ENCODE results near the gene TOM1L2. TPM values are rescaled to one million over a fixed set of nuclear protein-coding genes. Genes with fewer than 3 reads are reported as not detected.
A peak's percentile ranks its signal among the peaks of the same experiment; 100 is the strongest.

Gene TOM1L2
- total RNA-seq, 1 experiment from 2014 or later = 45.2 TPM

GRCh38 chr17:17963066-17963465, 9.1 kb downstream of the TOM1L2 start:
- no peak for TF ChIP-seq TCF7L2 (IDR thresholded peaks at IDR 0.05; ENCODE audit: low read depth, low read length)
- no peak for TF ChIP-seq SIN3A (IDR thresholded peaks at IDR 0.05; ENCODE audit: borderline replicate concordance, insufficient read depth, low read depth, low read length)
- TF ChIP-seq POLR2AphosphoS5 (IDR thresholded peaks at IDR 0.05; ENCODE audit: low read depth, low read length) = no peak
- TF ChIP-seq, protein P1, sequence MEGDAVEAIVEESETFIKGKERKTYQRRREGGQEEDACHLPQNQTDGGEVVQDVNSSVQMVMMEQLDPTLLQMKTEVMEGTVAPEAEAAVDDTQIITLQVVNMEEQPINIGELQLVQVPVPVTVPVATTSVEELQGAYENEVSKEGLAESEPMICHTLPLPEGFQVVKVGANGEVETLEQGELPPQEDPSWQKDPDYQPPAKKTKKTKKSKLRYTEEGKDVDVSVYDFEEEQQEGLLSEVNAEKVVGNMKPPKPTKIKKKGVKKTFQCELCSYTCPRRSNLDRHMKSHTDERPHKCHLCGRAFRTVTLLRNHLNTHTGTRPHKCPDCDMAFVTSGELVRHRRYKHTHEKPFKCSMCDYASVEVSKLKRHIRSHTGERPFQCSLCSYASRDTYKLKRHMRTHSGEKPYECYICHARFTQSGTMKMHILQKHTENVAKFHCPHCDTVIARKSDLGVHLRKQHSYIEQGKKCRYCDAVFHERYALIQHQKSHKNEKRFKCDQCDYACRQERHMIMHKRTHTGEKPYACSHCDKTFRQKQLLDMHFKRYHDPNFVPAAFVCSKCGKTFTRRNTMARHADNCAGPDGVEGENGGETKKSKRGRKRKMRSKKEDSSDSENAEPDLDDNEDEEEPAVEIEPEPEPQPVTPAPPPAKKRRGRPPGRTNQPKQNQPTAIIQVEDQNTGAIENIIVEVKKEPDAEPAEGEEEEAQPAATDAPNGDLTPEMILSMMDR (IDR thresholded peaks at IDR 0.05) = no peak
- no peak for TF ChIP-seq REST (IDR thresholded peaks at IDR 0.05; ENCODE audit: insufficient read depth in 1 of 2, low read depth in 2 of 2, low read length in 1 of 2)
- Histone ChIP-seq H3K36me3 (ENCODE audit: control insufficient read depth, insufficient read depth, low read length) (no peaks in the 10 kb centered on the region), H3K9me3 (ENCODE audit: control insufficient read depth, insufficient read depth, low read depth, low read length) (no peaks in the 10 kb centered on the region), H3K4me1 (ENCODE audit: control insufficient read depth, insufficient read depth, low read length) (peaks cover 58% of the 10 kb centered on the region), H3K4me3 (ENCODE audit: low read depth in 2 of 2, low read length in 2 of 2) (no peak overlapping the region), H3K27ac (ENCODE audit: low read length) (peak overlapping the region; percentile 63), H3K27me3 (ENCODE audit: control insufficient read depth, insufficient read depth, low read length) (no peaks in the 10 kb centered on the region)
- DNase-seq (ENCODE audit: low read depth, low spot score) (no peak), ATAC-seq (no peak)
- in situ Hi-C loops (cut with HindIII; ENCODE audit: low pct_unique_long_range_greater_than_20kb, low sequenced_read_pairs) = no loop called here
- no TSS peak for BruUV-seq (replicated peaks)
- ChIA-PET POLR2A (no interaction called here), CTCF (no interaction called here)
- intact Hi-C loops (cut with micrococcal nuclease; ENCODE audit: unreplicated experiment) = no loop called here

DNA sequence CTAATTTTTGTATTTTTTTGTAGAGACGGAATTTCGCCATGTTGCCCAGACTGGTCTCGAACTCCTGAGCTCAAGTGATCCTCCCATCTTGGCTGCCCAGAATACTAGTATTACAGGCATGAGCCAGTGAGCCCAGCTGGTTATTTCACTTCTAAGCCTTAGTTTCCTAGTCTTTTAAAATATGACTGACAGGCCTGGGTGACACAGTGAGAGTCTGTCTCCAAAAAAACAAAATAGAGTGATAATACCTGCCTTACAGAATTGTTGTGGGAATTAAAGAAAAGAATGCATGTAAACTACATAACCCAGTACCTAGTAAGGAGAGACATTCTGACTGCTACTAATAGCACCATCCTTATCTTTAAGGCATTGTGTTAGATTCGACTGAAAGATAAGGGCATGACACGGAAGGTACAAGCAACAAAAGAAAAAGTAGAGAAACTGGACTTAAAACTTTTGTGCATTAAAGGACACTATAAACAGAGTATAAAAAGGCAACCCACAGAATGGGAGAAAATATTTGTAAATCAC, 11.6 kb downstream of the TOM1L2 start:
- no peaks in the 10 kb centered on the region for H3K36me3 ChIP-seq (ENCODE audit: control insufficient read depth, insufficient read depth, low read length)
- TF ChIP-seq SIN3A (IDR thresholded peaks at IDR 0.05; ENCODE audit: borderline replicate concordance, insufficient read depth, low read depth, low read length) = no peak
- no peak for TF ChIP-seq REST (IDR thresholded peaks at IDR 0.05; ENCODE audit: insufficient read depth in 1 of 2, low read depth in 2 of 2, low read length in 1 of 2)
- TF ChIP-seq, protein P1 (IDR thresholded peaks at IDR 0.05) = no peak
- no peak for TF ChIP-seq TCF7L2 (IDR thresholded peaks at IDR 0.05; ENCODE audit: low read depth, low read length)
- TF ChIP-seq POLR2AphosphoS5 (IDR thresholded peaks at IDR 0.05; ENCODE audit: low read depth, low read length) = no peak
- in situ Hi-C loops (cut with HindIII; ENCODE audit: low pct_unique_long_range_greater_than_20kb, low sequenced_read_pairs) (no loop called here), intact Hi-C loops (cut with micrococcal nuclease; ENCODE audit: unreplicated experiment) (no loop called here)
- POLR2A ChIA-PET = no interaction called here
- H3K27ac ChIP-seq (ENCODE audit: low read length) = peak overlapping the region; percentile 97
- H3K4me1 ChIP-seq (ENCODE audit: control insufficient read depth, insufficient read depth, low read length) = peaks cover 54% of the 10 kb centered on the region
- ATAC-seq (no peak), DNase-seq (ENCODE audit: low read depth, low spot score) (no peak)
- no peak overlapping the region for H3K4me3 ChIP-seq (ENCODE audit: low read depth in 2 of 2, low read length in 2 of 2)
- no TSS peak for BruUV-seq (replicated peaks)
- CTCF ChIA-PET = no interaction called here
- no peaks in the 10 kb centered on the region for H3K27me3 ChIP-seq (ENCODE audit: control insufficient read depth, insufficient read depth, low read length)
- H3K9me3 ChIP-seq (ENCODE audit: control insufficient read depth, insufficient read depth, low read depth, low read length) = no peaks in the 10 kb centered on the region

All from Panc1 (cell line).